ENCODE measurements around the gene ALDH1L2.
A peak's percentile ranks its signal among the peaks of the same experiment; 100 is the strongest.
"Not testable (repeated sequence)": the region's sequence is repeated elsewhere in the genome, so short reads cannot be mapped to it uniquely, and the experiment has no call there.

The ALDH1L2 gene

DNA sequence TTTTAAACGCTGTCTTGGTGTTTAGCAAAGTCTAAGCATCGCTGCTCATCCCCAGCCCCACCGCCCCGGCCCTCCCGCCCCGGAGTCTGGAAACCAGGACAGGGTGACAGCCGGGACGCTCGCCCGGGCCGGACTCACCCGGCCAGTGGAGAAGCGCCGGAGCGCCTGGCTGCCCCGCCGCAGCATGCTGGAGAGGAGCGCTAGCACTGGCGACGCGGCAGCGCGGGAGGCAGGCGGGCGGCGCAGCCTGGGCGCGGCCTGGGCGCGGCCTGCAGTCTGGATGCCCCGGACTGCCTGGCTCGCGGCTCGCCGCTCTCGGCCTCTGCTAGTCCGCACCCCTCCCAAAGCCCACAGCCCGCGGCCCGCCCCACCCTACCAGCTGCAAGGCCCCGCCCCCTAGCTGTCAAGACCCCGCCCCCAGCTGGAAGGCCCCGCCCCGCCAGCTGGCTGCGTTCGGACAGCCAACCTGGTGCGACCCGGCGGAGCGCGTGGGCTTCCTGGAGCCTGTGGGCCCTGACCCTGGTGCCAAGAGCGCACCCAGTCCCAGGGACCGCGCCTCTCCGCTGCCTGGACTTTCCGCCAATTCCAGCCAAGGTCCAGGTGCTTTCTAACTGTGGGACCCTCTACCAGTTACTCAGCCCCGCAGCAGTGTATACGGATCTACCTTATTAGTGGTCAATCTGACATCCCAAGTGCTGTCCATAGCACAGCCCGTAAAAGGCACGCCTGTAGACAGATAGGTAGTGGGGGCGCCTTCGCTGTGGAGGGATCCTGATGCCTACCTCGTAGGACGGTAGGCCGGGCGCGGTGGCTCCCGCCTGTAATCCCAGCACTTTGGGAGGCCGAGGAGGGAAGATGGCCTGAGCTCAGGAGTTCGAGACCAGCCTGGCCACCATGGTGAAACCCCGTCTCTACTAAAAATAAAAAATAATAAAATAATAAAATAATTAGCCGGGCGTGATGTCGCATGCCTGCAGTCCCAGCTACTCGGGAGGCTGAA lies at the start of gene ALDH1L2:
ALDH1L2 (minus strand) TSS at position 208 of the 1,000 bp plus-strand sequence; CDS start at position 186, 22 bp downstream.
- H3K4me3 ChIP-seq (ENCODE audit: low read depth, low read length): peak within 1 kb of the TSS; percentile 65

DNA sequence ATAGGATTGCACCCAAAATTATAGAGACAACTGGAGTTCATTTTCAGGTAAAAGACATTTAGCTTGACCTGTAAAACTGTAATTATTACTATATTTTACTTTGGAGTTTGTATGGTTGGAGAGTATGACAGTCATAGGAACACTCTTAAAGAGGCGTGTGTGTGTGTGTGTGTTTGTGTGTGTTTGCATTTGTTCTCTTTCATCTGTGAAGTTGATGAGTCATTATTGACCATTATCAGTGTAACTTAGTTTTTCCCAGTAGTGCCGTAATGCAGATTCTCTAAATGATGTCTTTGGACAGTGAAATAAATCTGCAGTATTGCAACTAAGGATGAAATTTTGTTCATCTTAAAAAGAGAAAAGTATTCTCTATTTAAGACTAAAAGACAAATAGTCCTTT lies 36.3 kb upstream of the ALDH1L2 start:
- no peak overlapping the region for H3K4me3 ChIP-seq (ENCODE audit: low read depth, low read length)

DNA sequence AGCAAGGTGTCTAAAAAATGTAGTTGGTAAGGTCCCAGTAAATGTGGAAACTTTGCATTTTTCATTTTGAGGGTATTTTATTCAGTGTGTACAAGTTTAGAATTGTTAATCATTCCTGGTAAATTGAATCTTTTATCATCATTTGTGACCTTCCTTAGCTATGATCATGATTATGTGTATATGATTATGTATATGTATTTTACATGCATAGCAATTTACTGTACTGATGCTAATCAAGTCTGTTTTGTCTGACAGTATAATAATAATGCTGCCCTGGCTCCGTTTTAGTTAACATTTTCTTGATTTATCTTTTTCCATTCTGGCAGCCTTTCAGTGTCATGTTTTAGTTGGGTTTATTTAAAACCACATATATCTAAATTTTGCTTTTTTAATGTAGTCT lies 32.7 kb upstream of the ALDH1L2 start:
- H3K4me3 ChIP-seq (ENCODE audit: low read depth, low read length): no peak overlapping the region

DNA sequence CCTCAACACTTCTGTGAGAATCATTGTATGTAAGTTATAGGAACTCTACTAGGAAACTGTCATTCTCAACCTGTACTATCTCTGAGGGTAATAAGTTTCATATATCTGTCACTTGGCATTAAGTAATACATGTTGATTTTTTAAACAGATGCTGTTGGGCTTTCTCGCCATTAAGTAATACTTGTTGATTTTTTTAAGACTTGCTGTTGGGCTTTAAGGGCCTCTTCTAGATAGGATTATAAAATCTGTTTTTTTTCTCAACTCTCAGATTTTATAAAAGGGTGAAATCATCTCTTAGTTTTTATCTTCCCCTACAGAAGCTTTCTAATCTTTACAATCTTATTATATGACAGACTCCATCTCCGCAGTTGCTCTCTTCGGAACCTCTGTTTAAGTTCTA lies 28.8 kb upstream of the ALDH1L2 start:
- H3K4me3 ChIP-seq (ENCODE audit: low read depth, low read length): no peak overlapping the region

DNA sequence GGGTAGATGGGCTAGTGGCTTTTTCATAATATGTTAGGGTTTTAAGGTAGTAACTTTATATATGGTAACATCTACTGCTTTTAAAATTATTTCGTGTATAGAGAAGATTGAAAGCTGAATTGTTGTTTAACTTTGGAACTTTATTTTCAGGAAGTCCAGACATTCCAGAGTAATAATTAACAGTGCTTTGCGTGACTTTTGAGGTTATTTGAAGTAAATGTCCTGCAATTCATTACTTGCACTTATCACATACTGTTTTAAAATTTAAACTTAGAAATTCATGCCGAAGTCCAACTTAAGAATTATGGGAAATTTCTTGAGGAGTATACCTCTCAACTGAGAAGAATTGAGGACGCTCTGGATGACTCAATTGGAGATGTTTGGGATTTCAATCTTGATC lies 26.6 kb upstream of the ALDH1L2 start:
- H3K4me3 ChIP-seq (ENCODE audit: low read depth, low read length): no peak overlapping the region

DNA sequence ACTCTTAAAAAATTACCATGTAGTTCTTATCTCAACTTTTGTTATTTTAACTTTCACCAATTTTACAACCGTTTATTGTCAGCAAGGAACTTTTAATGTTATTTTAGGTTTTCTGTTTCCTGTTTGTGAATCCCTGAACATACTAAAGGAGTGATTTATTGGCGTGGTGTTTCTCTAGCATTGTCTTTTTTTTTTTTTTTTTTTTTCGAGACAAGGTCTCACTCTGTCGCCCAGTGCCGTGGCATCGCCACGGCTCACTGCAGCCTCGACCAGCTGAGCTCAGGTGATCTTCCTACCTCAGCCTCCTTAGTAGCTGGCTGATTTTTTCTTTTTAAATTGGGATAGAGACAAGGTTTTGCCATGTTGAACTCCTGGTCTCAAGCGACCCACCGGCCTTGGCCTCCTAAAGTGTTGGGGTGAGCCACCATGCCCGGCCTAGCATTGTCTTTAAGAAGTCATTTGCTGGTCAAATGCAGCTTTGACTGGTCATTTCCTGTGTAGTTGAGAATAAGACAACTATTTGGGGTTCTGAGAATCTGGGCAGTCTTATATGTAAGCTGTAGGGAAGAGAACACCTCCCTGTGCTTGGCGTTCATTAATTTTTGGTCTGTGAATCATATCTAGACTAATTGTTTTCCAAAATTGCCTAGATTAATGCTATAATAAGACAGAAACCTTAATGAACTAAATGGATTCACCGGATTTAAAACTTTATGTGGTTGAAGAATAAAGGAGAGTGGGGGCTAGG lies 25.4 kb upstream of the ALDH1L2 start:
- no peak overlapping the region for H3K4me3 ChIP-seq (ENCODE audit: low read depth, low read length)

DNA sequence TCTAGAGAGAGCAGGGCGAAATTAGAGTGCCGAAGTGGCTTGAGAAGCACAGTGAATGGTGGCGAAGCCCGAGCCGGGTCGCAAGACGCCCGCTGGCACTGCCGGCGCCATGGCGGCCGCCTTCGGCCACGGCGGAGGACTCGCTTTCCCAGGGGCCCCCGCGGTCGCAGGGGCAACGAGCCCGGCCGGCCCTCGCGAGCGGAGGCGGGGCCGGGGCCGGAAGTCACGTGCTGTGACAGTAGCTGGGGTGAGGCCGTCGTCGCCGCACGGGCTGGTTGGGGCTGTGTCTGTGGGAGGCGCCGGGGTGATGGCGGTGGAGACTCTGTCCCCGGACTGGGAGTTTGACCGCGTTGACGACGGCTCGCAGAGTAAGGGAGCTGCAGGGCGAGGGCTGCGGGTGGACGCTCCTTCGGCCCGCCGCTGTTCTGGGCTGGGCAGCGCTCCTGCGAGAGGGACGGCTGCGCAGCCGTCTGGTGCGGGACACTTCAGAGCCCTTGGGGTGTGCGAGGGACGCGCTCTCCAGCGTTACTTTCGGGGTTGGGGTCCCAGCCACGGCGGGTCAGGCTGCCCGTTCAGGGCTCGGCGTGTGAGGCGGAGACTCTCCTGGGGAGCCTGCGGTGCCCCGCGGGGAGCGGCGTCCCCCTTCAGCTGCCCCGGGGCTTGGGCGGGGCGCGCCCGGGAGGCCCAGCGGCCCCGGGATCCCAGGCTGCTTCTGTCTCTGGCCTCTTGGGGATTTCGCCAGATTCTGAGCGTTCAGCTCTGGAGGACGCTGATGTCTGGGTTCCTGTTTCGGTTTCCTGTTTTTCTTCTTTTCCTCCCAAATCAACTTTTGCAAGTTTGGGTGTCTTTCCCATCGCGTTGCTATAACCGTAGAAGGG lies 23.5 kb upstream of the ALDH1L2 start, which contains the start of gene WASHC4:
WASHC4 (plus strand) TSS at position 238 of the 878 bp plus-strand sequence; CDS start at position 308, 70 bp downstream.
- peak within 1 kb of the TSS; percentile 99 for H3K4me3 ChIP-seq (ENCODE audit: low read depth, low read length)

DNA sequence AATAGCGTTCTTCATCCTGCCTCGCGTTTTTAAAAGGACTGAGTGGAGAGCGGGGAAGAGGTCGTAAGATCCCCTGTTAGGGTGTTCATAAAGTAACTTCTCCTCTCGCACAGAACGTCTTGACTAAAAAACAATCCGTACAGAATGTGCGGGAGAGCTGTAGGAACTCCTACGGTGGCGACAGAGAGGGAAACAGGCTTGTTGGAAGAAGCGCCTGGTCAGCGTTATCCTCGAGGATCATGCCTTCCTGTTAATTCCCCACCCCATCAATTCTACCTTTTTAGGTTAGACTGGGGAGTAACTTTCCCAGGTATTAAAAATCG lies 22.9 kb upstream of the ALDH1L2 start:
- H3K4me3 ChIP-seq (ENCODE audit: low read depth, low read length): peak overlapping the region; percentile 99

DNA sequence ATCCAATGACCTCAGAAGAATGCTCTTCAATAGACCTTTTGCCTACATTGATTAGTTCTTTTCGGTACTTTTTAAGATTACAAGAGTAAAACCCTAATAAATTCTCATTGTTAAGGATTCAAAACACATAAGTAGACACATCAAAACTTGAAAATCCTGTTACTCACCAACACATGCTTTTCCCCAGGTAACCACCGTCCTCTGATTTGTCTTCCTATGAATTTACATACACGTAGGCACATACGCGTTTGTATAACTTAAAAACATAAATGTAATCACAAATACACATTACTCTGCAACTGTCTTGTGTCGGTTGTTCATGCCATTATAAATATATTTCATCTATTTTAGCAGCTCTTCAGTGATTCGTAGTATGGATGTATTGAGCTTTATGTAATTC lies 22.4 kb upstream of the ALDH1L2 start:
- peak overlapping the region; percentile 99 for H3K4me3 ChIP-seq (ENCODE audit: low read depth, low read length)

DNA sequence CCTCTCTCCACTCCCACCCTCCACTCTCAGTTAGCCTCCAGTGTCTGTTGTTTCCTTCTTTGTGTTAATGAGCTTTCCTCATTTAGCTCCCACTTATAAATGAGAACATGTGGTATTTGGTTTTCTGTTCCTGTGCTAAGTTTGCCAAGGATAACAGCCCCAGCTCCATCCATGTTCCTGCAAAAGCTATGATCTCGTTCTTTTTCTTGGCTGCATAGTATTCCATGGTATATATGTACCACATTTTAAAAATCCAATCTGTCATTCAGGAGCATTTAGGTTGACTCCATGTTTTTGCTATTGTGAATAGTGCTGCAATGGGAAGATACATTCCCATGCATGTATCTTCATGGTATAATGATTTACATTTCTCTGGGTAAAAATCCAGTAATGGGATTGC lies 20.5 kb upstream of the ALDH1L2 start:
- H3K4me3 ChIP-seq (ENCODE audit: low read depth, low read length): no peak overlapping the region

DNA sequence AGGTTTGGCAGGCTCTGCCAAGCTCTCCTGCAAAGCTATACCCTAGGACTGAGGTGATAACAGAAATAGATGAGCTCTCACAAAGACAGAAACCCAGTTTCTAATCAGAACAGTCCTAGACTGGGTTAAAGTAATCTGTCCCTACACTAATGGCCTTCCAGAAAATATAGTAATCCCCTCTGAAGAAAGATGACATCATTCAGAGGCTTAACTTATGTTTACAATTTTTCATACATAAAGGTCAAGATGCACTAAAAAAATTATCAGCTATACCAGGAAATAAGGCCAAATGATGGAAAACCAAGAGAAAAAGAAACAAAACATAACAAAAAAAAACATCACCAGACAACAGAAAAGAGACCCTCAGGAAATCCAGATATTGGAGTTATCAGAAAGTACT lies 18.4 kb upstream of the ALDH1L2 start:
- no peak overlapping the region for H3K4me3 ChIP-seq (ENCODE audit: low read depth, low read length)

DNA sequence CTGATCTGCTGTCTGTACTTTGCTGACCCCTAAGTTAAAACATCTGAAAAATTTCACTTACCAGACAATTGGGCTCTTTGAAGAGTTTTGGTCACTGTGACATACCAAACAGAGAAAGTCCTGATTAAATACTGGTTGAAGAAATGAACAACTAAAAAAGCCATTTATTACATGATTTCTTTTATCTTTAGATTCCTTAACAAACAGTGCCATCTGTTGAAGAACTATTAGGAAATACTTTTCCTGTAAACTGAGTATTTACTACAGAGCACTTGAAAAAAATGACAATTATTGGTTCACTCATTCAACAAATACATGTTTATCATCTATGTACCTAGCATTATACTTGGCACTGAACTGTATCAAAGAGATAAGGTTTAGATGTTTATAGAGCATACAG lies 16.7 kb upstream of the ALDH1L2 start:
- H3K4me3 ChIP-seq (ENCODE audit: low read depth, low read length): no peak overlapping the region

DNA sequence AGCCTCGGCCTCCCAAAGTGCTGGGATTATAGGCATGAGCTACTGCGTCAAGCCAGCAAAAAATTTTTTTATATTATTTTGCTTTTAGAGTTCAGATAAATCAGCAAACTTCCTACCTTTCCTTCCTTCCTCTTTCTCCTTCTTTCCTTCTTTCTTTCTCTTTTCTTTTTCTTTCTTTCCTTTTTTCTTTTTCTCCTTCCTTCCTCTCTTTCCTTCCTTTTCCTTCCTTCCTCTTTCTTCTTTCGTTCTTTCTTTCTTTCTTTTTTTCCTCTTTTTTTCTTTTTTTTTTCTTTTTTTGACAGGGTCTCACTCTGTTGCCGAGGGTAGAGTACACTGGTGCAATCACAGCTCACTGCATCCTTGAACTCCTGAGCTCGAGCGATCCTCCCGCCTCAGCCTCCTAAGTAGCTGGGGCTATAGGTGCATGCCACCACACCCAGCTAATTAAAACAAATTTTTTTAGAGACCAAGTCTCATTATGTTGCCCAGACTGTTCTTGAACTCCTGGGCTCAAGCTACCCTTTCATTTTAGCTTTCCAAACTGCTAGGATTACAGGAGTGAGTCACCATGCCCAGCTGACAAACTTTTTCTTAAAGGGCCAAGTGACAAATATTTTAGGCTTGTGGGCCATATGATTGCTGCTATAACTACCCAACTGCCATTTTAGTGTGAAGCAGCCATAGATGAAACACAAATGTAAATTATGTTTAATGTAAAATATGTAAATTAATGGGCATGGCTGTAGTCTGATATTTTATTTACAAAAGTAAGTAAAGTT lies 16.1 kb upstream of the ALDH1L2 start:
- H3K4me3 ChIP-seq (ENCODE audit: low read depth, low read length): no peak overlapping the region

DNA sequence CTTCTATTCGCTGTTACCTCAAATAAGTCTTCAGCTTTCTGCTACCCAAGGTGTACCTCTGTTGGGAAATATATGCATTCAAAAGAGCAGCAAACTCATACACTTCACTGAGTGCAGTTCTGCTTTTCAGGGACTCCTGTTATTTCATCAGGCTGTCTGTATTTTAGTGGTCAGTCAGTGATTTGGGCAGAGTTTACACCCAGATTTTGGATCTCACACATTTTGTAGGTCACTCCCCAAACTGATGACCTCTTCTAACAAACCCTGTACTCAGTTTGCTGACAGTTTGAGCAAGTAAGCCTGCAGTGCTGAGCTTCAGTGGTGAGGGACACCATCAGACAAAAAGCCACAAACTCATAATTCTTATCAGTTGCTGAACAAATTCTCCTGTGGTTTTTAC lies 15.1 kb upstream of the ALDH1L2 start:
- H3K4me3 ChIP-seq (ENCODE audit: low read depth, low read length): no peak overlapping the region

DNA sequence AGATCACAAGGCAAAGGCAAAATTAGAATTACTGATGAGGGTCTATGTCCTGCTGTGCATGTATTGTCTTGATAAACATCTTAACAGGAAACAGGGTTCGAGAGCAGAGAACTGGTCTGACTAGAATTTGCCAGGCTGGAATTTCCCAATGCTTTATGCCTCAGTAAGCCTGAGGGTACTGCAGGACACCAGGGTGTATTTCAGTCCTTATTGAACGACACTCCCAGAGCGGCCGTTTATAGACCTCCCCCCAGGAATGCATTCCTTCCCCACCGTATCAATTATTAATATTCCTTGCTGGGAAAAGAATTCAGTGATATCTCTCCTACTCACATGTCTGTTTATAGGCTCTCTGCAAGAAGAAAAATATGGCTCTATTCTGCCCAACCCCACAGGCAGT lies 11.1 kb upstream of the ALDH1L2 start:
- not testable (repeated sequence) for H3K4me3 ChIP-seq (ENCODE audit: low read depth, low read length)

DNA sequence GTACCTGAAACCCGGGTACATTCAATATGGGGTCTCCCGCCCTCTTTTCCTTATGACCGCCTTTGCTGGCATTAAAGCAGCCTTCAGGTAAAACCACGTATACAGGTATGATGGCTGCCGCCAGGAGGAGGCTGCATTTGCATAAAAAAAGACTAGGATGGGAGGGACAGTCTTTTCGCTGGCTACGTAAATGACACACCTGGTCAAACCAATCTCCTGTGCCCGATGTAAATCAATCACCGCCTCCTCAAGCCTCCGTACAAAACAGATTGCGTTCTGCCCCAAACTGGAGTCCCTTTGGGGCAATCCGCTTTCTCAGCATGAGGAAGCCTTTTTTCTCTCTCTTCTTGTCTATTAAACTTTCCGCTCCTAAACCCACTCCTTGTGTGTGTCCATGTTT lies 8.1 kb upstream of the ALDH1L2 start:
- H3K4me3 ChIP-seq (ENCODE audit: low read depth, low read length): peak overlapping the region; percentile 10

DNA sequence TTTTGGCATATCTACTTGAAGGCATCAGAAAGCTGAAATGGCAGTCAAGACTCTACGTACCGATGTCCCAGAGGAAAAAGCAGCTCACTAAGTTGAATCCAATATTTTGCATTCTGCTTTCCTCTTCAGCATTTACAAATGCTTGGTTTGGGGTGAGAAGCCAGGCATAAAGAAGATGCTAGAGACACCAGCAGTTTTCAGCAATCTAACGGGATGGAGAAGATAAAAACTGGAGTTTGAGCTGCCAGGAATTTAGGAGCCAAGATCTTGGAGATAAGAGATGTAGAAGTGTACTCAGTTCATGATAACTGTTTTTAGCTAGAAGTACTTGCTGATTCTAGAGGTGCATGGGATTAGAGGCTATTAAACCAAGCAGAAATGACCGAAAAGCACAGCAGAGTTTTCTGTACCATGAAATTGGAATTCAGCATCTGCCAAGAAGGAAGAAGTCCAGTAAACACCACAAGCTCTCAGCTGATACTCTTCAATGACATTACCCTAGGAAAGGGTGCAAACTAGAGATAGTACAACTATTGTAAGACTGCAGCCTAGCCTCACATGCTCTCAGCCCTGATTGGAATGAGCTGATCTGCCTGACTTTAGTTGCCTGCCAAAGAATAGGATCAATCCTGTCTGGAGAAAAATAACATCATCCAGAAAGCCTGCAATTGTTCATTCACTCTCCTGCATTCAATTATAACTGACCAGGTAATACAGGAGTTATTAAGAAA lies 7.4 kb upstream of the ALDH1L2 start:
- H3K4me3 ChIP-seq (ENCODE audit: low read depth, low read length): peak overlapping the region; percentile 10

DNA sequence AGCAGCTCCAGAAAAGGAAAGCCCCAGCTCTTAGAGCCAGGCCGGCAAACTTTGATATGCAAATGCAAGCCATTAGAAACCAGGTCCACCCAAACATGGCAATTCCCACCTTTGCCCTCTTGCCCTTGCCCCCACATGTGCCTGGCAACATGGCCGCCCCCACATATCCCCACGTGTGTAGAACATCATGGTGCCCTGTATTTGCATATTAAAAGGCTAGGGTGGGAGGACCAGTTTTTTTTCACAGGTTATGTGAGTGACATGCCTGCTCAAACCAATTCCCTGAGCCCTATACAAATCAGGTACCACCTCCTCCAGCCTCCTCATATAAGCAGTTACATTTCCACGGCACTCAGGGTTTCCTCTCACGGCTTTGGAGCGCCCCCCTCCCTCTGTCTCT lies 6.1 kb upstream of the ALDH1L2 start:
- no peak overlapping the region for H3K4me3 ChIP-seq (ENCODE audit: low read depth, low read length)

DNA sequence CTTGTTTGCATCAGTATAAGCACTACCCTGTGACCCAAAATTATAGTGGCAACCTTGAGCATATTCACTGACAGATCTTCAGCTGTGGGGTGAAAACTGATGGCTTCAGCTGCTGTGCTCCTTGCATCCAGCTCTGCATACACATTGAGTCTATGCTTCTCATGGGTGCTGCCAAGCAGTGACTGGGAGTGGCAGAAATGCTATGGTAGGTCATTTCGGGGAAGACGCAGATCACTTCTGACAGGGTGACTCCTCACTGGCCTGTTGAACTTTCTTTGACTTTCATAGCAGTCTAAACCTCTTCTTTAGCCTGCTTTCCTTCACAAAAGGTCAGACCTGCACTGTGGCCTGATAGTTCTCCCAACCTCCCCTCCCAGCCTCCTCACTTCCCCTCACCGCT lies 5.6 kb upstream of the ALDH1L2 start:
- H3K4me3 ChIP-seq (ENCODE audit: low read depth, low read length): no peak overlapping the region

DNA sequence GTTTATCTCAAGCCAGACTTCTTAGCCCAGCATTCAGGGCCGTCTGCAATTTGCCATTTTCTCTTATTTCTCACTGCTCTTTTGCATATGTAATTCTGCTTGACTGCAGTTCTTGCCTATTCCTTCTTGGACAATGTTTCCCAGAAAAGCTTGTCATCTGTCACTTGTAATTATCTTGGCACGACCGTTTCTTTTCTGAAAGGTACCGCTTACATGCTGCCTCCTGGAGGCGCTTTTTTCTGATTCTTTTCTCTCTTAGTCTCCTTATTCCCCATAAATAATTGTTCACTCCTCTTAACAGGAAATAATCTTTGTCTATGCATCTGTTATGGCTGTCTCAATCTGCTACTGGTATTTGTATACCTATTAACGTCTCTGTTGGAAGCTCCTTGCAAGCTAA lies 1.2 kb upstream of the ALDH1L2 start:
- no peak overlapping the region for H3K4me3 ChIP-seq (ENCODE audit: low read depth, low read length)

All from iPS-11a (cell line).